SK-N-MC (cell line): ENCODE data around the gene ZNF652.
"Not testable (repeated sequence)": the region's sequence is repeated elsewhere in the genome, so short reads cannot be mapped to it uniquely, and the experiment has no call there.

Experiments
- DNase-seq: peaks from one replicate; pipeline ENCODE4 v3.0.0-alpha.2; 2011; ENCODE audit warnings: low read depth, low spot score
- H3K27ac ChIP-seq: fragments of 200-600 bp; sonication (generic); 2 replicates; pipeline ENCODE4 v1.5.1; 2016; ENCODE audit warnings: mixed run types
- H3K36me3 ChIP-seq: fragments of 200-600 bp; sonication (generic); 2 replicates; pipeline ENCODE4 v1.6.1; 2017; ENCODE audit warnings: antibody characterized with exemption, low read length, mixed read lengths; ENCODE audit not compliant: insufficient read depth
- H3K4me3 ChIP-seq: fragments of 200-600 bp; sonication (generic); 2 replicates; pipeline ENCODE4 v1.5.1; 2016
- H3K9ac ChIP-seq: fragments of 200-600 bp; sonication (generic); 2 replicates; pipeline ENCODE4 v1.8.0; 2017; ENCODE audit warnings: mixed run types, mixed read lengths; ENCODE audit not compliant: insufficient read length
- H3K9me3 ChIP-seq: fragments of 200-600 bp; sonication (generic); 2 replicates; pipeline ENCODE4 v1.6.1; 2017; ENCODE audit warnings: low read depth, mild to moderate bottlenecking, antibody characterized with exemption, low read length, moderate library complexity, mixed read lengths
- EZH2 ChIP-seq: fragments of 200-600 bp; sonication (generic); IDR thresholded peaks from one replicate; pipeline ENCODE4 v1.6.1; 2017; ENCODE audit warnings: antibody characterized with exemption
- FOXP2 ChIP-seq: optimal IDR thresholded peaks from 2 replicates; pipeline ENCODE3; 2011; ENCODE audit warnings: mild to moderate bottlenecking, moderate library complexity; ENCODE audit not compliant: insufficient read depth; ENCODE audit errors: extremely low read length, control extremely low read depth
- POLR2AphosphoS5 ChIP-seq: IDR thresholded peaks from 2 replicates; pipeline ENCODE4 v1.6.1; 2012; ENCODE audit warnings: mild to moderate bottlenecking, low read depth, low read length, borderline replicate concordance

ZNF652 gene

DNA sequence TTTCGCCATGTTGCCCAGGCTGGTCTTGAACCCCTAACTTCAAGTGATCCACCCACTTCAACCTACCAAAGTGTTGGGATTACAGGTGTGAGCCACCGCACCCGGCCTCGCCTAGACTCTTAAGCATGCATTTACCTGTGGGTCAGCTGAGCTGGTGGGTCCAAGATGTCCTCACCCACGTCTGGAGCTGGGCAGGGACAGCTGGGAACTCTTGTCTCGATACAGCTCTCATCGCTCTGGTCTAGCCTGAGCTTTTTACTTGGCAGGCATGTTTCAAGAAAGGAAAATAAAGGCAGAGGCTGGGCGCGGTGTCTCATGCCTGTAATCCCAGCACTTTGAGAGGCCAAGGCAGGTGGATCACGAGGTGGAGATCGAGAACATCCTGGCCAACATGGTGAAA is 74.6 kb downstream of the ZNF652 start:
- Histone ChIP-seq H3K27ac (no peak overlapping the region), H3K36me3 (no peaks in the 10 kb centered on the region), H3K4me3 (no peak overlapping the region), H3K9ac (no peak overlapping the region), H3K9me3 (no peaks in the 10 kb centered on the region)
- DNase-seq, result no peak
- no peak for TF ChIP-seq EZH2
- TF ChIP-seq FOXP2, result no peak
- no peak for TF ChIP-seq POLR2AphosphoS5

DNA sequence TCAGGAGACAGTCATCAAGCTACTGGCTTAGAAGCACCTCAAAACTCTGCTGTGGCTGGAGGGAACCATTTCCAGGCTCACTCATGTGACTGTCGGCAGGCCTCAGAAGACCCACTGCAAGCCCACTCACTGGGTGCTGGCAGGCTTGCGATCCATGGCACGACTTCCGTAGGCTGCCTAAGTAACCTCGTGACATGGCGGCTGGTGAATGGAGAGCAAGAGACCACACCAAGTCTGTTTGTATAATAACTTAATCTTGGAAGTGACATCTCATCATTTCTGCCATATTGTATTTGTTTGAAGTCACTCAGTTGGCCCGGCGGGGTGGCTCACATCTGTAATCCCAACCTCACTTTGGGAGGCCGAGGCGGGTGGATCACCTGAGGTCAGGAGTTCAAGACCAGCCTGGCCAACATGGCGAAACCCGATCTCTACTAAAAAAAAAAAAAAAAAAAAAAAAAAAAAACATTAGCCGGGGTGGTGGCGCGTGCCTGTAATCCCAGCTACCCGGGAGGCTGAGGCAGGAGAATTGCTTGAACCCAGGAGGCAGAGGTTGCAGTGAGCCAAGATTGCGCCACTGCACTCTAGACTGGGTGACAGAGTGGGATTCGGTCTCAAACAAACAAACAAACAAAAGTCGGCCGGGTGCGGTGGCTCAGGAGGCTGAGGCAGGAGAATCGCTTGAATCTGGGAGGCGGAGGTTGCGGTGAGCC is 75.6 kb downstream of the ZNF652 start:
- not testable (repeated sequence) for H3K4me3 ChIP-seq, H3K27ac ChIP-seq, H3K9me3 ChIP-seq, H3K9ac ChIP-seq, H3K36me3 ChIP-seq, DNase-seq

- Histone ChIP-seq H3K27ac (no peak overlapping the region), H3K4me3 (no peak overlapping the region), H3K9ac (no peak overlapping the region), H3K36me3 (no peaks in the 10 kb centered on the region), H3K9me3 (no peaks in the 10 kb centered on the region)
- no peak for DNase-seq
- TF ChIP-seq EZH2, result no peak
- no peak for TF ChIP-seq FOXP2
- TF ChIP-seq POLR2AphosphoS5, result no peak
Measured at GRCh38 chr17:49285716-49286115, 76.3 kb downstream of the ZNF652 start.

GRCh38 chr17:49280918-49281317 is 81.1 kb downstream of the ZNF652 start:
- Histone ChIP-seq H3K9me3 (no peaks in the 10 kb centered on the region), H3K9ac (no peak overlapping the region), H3K4me3 (no peak overlapping the region), H3K36me3 (no peaks in the 10 kb centered on the region), H3K27ac (no peak overlapping the region)
- TF ChIP-seq FOXP2 (no peak), EZH2 (no peak), POLR2AphosphoS5 (no peak)
- DNase-seq, result no peak

DNA sequence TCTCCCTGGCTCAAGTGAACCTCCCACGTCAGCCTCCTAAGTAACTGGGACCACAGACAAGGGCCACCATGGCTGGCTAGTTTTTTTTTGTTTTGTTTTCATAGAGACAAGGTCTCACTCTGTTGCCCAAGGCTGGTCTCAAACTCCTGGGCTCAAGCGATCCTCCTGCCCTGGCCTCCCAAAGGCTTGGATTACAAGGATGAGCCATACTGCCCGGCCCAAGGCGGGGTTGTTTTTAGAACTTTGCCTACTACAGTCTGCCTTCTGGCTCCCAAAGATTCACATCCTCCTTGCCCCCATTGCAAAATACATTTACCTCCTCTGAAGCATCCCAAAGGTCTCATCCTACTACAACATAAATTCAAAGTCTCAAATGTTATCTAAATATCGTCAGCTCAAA is 82.0 kb downstream of the ZNF652 start:
- H3K9me3 ChIP-seq, result no peaks in the 10 kb centered on the region
- TF ChIP-seq FOXP2 (no peak), EZH2 (no peak), POLR2AphosphoS5 (no peak)
- H3K27ac ChIP-seq, result no peak overlapping the region
- H3K36me3 ChIP-seq, result no peaks in the 10 kb centered on the region
- no peak overlapping the region for H3K9ac ChIP-seq
- H3K4me3 ChIP-seq, result no peak overlapping the region
- DNase-seq, result no peak

GRCh38 chr17:49279263-49280015 is 82.6 kb downstream of the ZNF652 start:
- not testable (repeated sequence) for H3K27ac ChIP-seq, DNase-seq, H3K4me3 ChIP-seq, H3K36me3 ChIP-seq, H3K9ac ChIP-seq, H3K9me3 ChIP-seq

DNA sequence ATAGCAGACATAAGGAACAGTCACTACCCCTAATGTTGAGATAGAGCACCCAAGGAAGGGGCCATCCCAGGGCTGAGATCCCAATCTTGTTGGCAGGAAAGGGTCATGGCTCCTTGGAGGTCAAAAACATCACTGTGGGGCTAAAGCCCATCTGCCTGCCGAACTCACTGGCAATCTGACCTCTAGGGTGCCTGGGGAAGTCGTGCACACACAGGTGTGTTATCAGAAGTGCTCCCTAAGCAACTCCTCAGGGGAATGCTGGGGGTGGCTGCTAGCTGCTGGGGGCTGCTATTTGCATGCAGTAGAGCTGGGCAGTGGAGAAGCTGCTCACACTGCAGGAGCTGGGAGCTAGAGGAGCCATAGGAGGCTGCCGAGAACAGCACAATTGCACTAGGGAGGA is 84.0 kb downstream of the ZNF652 start:
- TF ChIP-seq EZH2 (no peak), FOXP2 (no peak), POLR2AphosphoS5 (no peak)
- DNase-seq, result no peak
- Histone ChIP-seq H3K4me3 (no peak overlapping the region), H3K9ac (no peak overlapping the region), H3K9me3 (no peaks in the 10 kb centered on the region), H3K27ac (no peak overlapping the region), H3K36me3 (no peaks in the 10 kb centered on the region)

DNA sequence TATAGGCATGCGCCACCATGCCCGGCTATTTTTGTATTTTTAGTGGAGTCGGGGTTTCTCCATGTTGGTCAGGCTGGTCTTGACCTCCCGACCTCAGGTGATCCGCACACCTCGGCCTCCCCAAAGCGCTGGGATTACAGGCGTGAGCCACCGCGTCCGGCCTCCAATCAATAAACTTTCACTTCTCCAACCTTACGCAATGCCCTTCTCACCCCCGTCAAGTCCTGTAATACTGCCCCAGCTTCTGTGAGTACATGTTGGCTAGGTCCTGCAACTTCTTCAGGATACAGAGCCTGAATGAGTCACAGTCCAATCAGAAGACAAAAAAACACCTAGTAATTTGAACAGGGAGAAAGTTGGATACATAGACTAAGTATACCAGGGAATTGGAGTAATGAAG is 84.4 kb downstream of the ZNF652 start:
- no peak for TF ChIP-seq EZH2
- no peak for TF ChIP-seq FOXP2
- TF ChIP-seq POLR2AphosphoS5, result no peak

GRCh38 chr17:49275981-49276380 is 86.1 kb downstream of the ZNF652 start:
- not testable (repeated sequence) for H3K9ac ChIP-seq, H3K36me3 ChIP-seq, H3K4me3 ChIP-seq, H3K27ac ChIP-seq, DNase-seq, H3K9me3 ChIP-seq

More for the DNA sequence above, 84.4 kb downstream of the ZNF652 start:
- Histone ChIP-seq H3K27ac (no peak overlapping the region), H3K9me3 (no peaks in the 10 kb centered on the region), H3K9ac (no peak overlapping the region), H3K36me3 (no peaks in the 10 kb centered on the region), H3K4me3 (no peak overlapping the region)
- DNase-seq, result no peak
